HepG2 (cell line): ENCODE measurements around the gene SCMH1. TPM values are rescaled to one million over a fixed set of nuclear protein-coding genes. Genes with fewer than 3 reads are reported as not detected.

Experiments used
- AGO2 ChIP-seq: fragments of 200-400 bp; formaldehyde crosslinking; optimal IDR thresholded peaks from 2 replicates; pipeline ENCODE3; 2017; ENCODE audit warnings: mild to moderate bottlenecking, low read depth, low read length, moderate library complexity
- ATM ChIP-seq: fragments of 450-650 bp; IDR thresholded peaks from 2 replicates; pipeline ENCODE4 v1.7.1; 2017; ENCODE audit warnings: mild to moderate bottlenecking, borderline replicate concordance
- NFATC3 ChIP-seq: sonication (generic); formaldehyde crosslinking; IDR thresholded peaks from 2 replicates; pipeline ENCODE4 v1.5.1; 2020; ENCODE audit warnings: mild to moderate bottlenecking, missing genetic modification reagents
- RBM22 ChIP-seq: fragments of 200-400 bp; formaldehyde crosslinking; optimal IDR thresholded peaks from 2 replicates; pipeline ENCODE3; 2017; ENCODE audit warnings: mild to moderate bottlenecking, low read length, moderate library complexity
- SRSF9 ChIP-seq: fragments of 200-400 bp; formaldehyde crosslinking; IDR thresholded peaks from 2 replicates; pipeline ENCODE4 v1.6.1; 2018; ENCODE audit warnings: borderline replicate concordance, mild to moderate bottlenecking, low read depth, low read length; ENCODE audit not compliant: insufficient read depth, poor library complexity, severe bottlenecking
- XBP1 ChIP-seq: sonication (generic); formaldehyde crosslinking; IDR thresholded peaks from 2 replicates; pipeline ENCODE4 v1.5.0; 2020; ENCODE audit warnings: missing genetic modification reagents
- ZNF253 ChIP-seq: sonication (generic); formaldehyde crosslinking; IDR thresholded peaks from 2 replicates; pipeline ENCODE4 v1.8.0; 2022; ENCODE audit warnings: mild to moderate bottlenecking, missing genetic modification reagents, borderline replicate concordance
- ZNF264 ChIP-seq: sonication (generic); formaldehyde crosslinking; IDR thresholded peaks from 2 replicates; pipeline ENCODE4 v1.4.0; 2020; ENCODE audit warnings: missing genetic modification reagents
- ZNF746 ChIP-seq: sonication (generic); formaldehyde crosslinking; IDR thresholded peaks from 2 replicates; pipeline ENCODE4 v1.8.0; 2022; ENCODE audit warnings: mild to moderate bottlenecking, missing genetic modification reagents
- ZNF773 ChIP-seq: sonication (generic); formaldehyde crosslinking; IDR thresholded peaks from 2 replicates; pipeline ENCODE4 v1.4.0; 2020; ENCODE audit warnings: missing genetic modification reagents, borderline replicate concordance
- polyA plus RNA-seq, 8 experiments: library from polyadenylated mRNA; depleted of rRNA in 3 of 8; stranded (reverse) in 7 of 8; unstranded in 1 of 8; fragments of >200 nt; fragmentation: Illumina TruSeq in 4 of 8; extraction: Trizol in 4 of 8; gene quantifications; 2 replicates each; pipeline versions ENCODE4 v1.2.1 to v1.2.3, GENCODE V29; 2011 to 2016; ENCODE audit warnings: low read depth in 4 of 8, missing spikeins in 1 of 8, mixed read lengths in 1 of 8; ENCODE audit not compliant: insufficient read depth in 1 of 8
- total RNA-seq, 5 experiments: library from RNA; depleted of rRNA; stranded (reverse); fragments of >200 nt; fragmentation: Illumina TruSeq; extraction: Trizol; gene quantifications; 2 replicates each; pipeline ENCODE4 v1.2.3, GENCODE V29; 2016; ENCODE audit warnings: low read depth in 1 of 5
- TF ChIP-seq, protein P1 (sequence below): sonication (generic); formaldehyde crosslinking; IDR thresholded peaks from 2 replicates; pipeline ENCODE4 v1.5.0; 2020; ENCODE audit warnings: mild to moderate bottlenecking, missing genetic modification reagents, borderline replicate concordance

Gene SCMH1
- total and polyA plus RNA-seq, 2 of the 13 experiments (the other 11 are each of a cell fraction or from before 2014, with no cell fraction given), result 41.8 to 52.6 TPM

GRCh38 chr1:41073971-41074370 lies 168.1 kb downstream of the SCMH1 start (continued):
- no peak for TF ChIP-seq ZNF253 (CRISPR knock-in tag)
- TF ChIP-seq, protein P1, sequence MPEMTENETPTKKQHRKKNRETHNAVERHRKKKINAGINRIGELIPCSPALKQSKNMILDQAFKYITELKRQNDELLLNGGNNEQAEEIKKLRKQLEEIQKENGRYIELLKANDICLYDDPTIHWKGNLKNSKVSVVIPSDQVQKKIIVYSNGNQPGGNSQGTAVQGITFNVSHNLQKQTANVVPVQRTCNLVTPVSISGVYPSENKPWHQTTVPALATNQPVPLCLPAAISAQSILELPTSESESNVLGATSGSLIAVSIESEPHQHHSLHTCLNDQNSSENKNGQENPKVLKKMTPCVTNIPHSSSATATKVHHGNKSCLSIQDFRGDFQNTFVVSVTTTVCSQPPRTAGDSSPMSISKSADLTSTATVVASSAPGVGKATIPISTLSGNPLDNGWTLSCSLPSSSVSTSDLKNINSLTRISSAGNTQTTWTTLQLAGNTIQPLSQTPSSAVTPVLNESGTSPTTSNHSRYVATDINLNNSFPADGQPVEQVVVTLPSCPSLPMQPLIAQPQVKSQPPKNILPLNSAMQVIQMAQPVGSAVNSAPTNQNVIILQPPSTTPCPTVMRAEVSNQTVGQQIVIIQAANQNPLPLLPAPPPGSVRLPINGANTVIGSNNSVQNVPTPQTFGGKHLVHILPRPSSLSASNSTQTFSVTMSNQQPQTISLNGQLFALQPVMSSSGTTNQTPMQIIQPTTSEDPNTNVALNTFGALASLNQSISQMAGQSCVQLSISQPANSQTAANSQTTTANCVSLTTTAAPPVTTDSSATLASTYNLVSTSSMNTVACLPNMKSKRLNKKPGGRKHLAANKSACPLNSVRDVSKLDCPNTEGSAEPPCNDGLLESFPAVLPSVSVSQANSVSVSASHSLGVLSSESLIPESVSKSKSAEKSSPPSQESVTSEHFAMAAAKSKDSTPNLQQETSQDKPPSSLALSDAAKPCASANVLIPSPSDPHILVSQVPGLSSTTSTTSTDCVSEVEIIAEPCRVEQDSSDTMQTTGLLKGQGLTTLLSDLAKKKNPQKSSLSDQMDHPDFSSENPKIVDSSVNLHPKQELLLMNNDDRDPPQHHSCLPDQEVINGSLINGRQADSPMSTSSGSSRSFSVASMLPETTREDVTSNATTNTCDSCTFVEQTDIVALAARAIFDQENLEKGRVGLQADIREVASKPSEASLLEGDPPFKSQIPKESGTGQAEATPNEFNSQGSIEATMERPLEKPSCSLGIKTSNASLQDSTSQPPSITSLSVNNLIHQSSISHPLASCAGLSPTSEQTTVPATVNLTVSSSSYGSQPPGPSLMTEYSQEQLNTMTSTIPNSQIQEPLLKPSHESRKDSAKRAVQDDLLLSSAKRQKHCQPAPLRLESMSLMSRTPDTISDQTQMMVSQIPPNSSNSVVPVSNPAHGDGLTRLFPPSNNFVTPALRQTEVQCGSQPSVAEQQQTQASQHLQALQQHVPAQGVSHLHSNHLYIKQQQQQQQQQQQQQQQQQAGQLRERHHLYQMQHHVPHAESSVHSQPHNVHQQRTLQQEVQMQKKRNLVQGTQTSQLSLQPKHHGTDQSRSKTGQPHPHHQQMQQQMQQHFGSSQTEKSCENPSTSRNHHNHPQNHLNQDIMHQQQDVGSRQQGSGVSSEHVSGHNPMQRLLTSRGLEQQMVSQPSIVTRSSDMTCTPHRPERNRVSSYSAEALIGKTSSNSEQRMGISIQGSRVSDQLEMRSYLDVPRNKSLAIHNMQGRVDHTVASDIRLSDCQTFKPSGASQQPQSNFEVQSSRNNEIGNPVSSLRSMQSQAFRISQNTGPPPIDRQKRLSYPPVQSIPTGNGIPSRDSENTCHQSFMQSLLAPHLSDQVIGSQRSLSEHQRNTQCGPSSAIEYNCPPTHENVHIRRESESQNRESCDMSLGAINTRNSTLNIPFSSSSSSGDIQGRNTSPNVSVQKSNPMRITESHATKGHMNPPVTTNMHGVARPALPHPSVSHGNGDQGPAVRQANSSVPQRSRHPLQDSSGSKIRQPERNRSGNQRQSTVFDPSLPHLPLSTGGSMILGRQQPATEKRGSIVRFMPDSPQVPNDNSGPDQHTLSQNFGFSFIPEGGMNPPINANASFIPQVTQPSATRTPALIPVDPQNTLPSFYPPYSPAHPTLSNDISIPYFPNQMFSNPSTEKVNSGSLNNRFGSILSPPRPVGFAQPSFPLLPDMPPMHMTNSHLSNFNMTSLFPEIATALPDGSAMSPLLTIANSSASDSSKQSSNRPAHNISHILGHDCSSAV (CRISPR knock-in tag), result no peak
- TF ChIP-seq XBP1 (CRISPR knock-in tag), result no peak
- TF ChIP-seq ZNF746 (CRISPR knock-in tag), result no peak
- no peak for TF ChIP-seq ATM
- no peak for TF ChIP-seq AGO2
- no peak for TF ChIP-seq ZNF264 (CRISPR knock-in tag)
- TF ChIP-seq SRSF9, result no peak
- TF ChIP-seq NFATC3, result no peak
- no peak for TF ChIP-seq ZNF773 (CRISPR knock-in tag)
- TF ChIP-seq RBM22, result no peak
